NT2/D1 (cell line): ENCODE measurements around the gene FOXL2NB.

Experiments
- SUZ12 ChIP-seq: IDR thresholded peaks from 2 replicates; pipeline ENCODE4 v1.6.1; 2011; ENCODE audit not compliant: insufficient read length, insufficient read depth; ENCODE audit errors: extremely low read depth
- YY1 ChIP-seq: IDR thresholded peaks from 2 replicates; pipeline ENCODE4 v1.6.1; 2011; ENCODE audit not compliant: insufficient read length, insufficient read depth

- TF ChIP-seq YY1: no peak
- no peak for TF ChIP-seq SUZ12
Measured at GRCh38 chr3:138962854-138963560, 16.0 kb downstream of the FOXL2NB start.
